H1 (cell line): ENCODE measurements around the gene LCE6A. TPM values are rescaled to one million over a fixed set of nuclear protein-coding genes. Genes with fewer than 3 reads are reported as not detected.

Experiments used
- CTCF ChIA-PET: fragments of 300-600 bp; sonication (Branson Sonifier 250); formaldehyde crosslinking; loops from one replicate; lab custom pipeline; 2021; ENCODE audit not compliant: partially characterized antibody; lab: Charles Lee
- POLR2A ChIA-PET: fragments of 300-600 bp; sonication (Branson Sonifier 250); formaldehyde crosslinking; loops from one replicate; lab custom pipeline; 2021; ENCODE audit warnings: inconsistent platforms; ENCODE audit not compliant: partially characterized antibody; lab: Charles Lee
- DNase-seq, 2 experiments: peaks; one replicate each; pipeline versions ENCODE4 v3.0.0 to v3.0.0-alpha.2; 2010 to 2022; ENCODE audit warnings: low spot score in 2 of 2, low read depth in 1 of 2, mixed read lengths in 1 of 2
- FAIRE-seq: peaks from 2 replicates; lab custom pipeline; 2011; peaks lifted over from hg19 to GRCh38; lab: Jason Lieb, UNC
- H2AFZ ChIP-seq: 2 replicates; pipeline ENCODE4 v1.8.1; 2012; ENCODE audit warnings: low read length, inconsistent platforms
- H2AK5ac ChIP-seq: 2 replicates; pipeline ENCODE4 v1.6.1; 2013; ENCODE audit warnings: low read depth, low read length
- H2BK120ac ChIP-seq: replicated peaks from 2 replicates; pipeline ENCODE3; 2013; ENCODE audit warnings: low read depth, low read length, inconsistent platforms
- H2BK12ac ChIP-seq: 2 replicates; pipeline ENCODE4 v1.6.1; 2013; ENCODE audit warnings: low read depth, low read length
- H2BK15ac ChIP-seq: 2 replicates; pipeline ENCODE4 v1.6.1; 2013; ENCODE audit warnings: low read length
- H2BK20ac ChIP-seq: 2 replicates; pipeline ENCODE4 v1.6.1; 2013; ENCODE audit warnings: low read length
- H2BK5ac ChIP-seq: 2 replicates; pipeline ENCODE4 v1.6.1; 2013; ENCODE audit warnings: low read depth, low read length
- H3K14ac ChIP-seq: 2 replicates; pipeline ENCODE4 v1.6.1; 2013; ENCODE audit warnings: inconsistent platforms; ENCODE audit not compliant: insufficient read length
- H3K18ac ChIP-seq: 2 replicates; pipeline ENCODE4 v1.6.1; 2013; ENCODE audit warnings: low read length; ENCODE audit errors: extremely low read depth
- H3K23ac ChIP-seq: 2 replicates; pipeline ENCODE4 v1.6.1; 2013; ENCODE audit warnings: inconsistent platforms; ENCODE audit not compliant: insufficient read length
- H3K23me2 ChIP-seq: 2 replicates; pipeline ENCODE4 v1.6.1; 2013; ENCODE audit warnings: low read depth, low read length
- H3K27ac ChIP-seq: 2 replicates; pipeline ENCODE4 v1.6.1; 2011; ENCODE audit warnings: low read depth, low read length, inconsistent platforms
- H3K27me3 ChIP-seq, 4 experiments: replicated peaks in 1 of 4; 1 replicate in 1 of 4; 2 replicates in 3 of 4; pipeline versions ENCODE4 v1.6.1 to v1.8.1; 2011 to 2013; ENCODE audit warnings: low read length in 3 of 4, mild to moderate bottlenecking in 3 of 4, inconsistent platforms in 2 of 4, mixed read lengths in 2 of 4, moderate library complexity in 1 of 4; ENCODE audit not compliant: control insufficient read depth in 3 of 4, insufficient read depth in 3 of 4; ENCODE audit errors: extremely low read depth in 1 of 4
- H3K36me3 ChIP-seq, 4 experiments: 2 replicates each; pipeline versions ENCODE4 v1.6.1 to v1.8.1; 2011 to 2013; ENCODE audit warnings: mild to moderate bottlenecking in 4 of 4, low read length in 3 of 4, moderate library complexity in 2 of 4, control low read depth in 1 of 4, inconsistent platforms in 1 of 4; ENCODE audit not compliant: insufficient read depth in 4 of 4, control insufficient read depth in 2 of 4
- H3K4ac ChIP-seq: replicated peaks from 2 replicates; pipeline ENCODE3; 2013; ENCODE audit warnings: low read length, low read depth, mixed read lengths, inconsistent platforms; ENCODE audit not compliant: insufficient read length
- H3K4me1 ChIP-seq, 4 experiments: replicated peaks in 1 of 4; 1 replicate in 1 of 4; 2 replicates in 3 of 4; pipeline versions ENCODE4 v1.6.1 to v1.8.1; 2011 to 2013; ENCODE audit warnings: low read length in 3 of 4, inconsistent platforms in 2 of 4, mixed read lengths in 1 of 4; ENCODE audit not compliant: insufficient read depth in 4 of 4, control insufficient read depth in 3 of 4
- H3K4me2 ChIP-seq, 2 experiments: 2 replicates each; pipeline versions ENCODE4 v1.6.1 to v1.8.1; 2011 to 2013; ENCODE audit warnings: low read depth in 2 of 2, low read length in 2 of 2, control low read depth in 1 of 2, inconsistent platforms in 1 of 2, mild to moderate bottlenecking in 1 of 2; ENCODE audit not compliant: insufficient read depth in 1 of 2
- H3K4me3 ChIP-seq, 4 experiments: fragments of 200-600, 300-600 bp in 1 of 4; sonication (generic), shearing (Covaris generic), sonication (Bioruptor Twin) in 1 of 4; 2 replicates each; pipeline versions ENCODE4 v1.5.1 to v1.8.1; 2011 to 2016; ENCODE audit warnings: low read length in 4 of 4, low read depth in 3 of 4, control low read depth in 2 of 4, inconsistent platforms in 2 of 4, mild to moderate bottlenecking in 2 of 4, mixed read lengths in 1 of 4, moderate library complexity in 1 of 4; ENCODE audit not compliant: insufficient read depth in 2 of 4; ENCODE audit errors: extremely low read depth in 1 of 4
- H3K56ac ChIP-seq: replicated peaks from 2 replicates; pipeline ENCODE3; 2013; ENCODE audit warnings: low read depth, mild to moderate bottlenecking, mixed read lengths, low read length, inconsistent platforms; ENCODE audit not compliant: insufficient read length
- H3K79me1 ChIP-seq: 2 replicates; pipeline ENCODE4 v1.6.1; 2013; ENCODE audit warnings: low read depth, low read length, control low read depth
- H3K79me2 ChIP-seq, 2 experiments: 2 replicates each; pipeline versions ENCODE4 v1.6.1 to v1.8.1; 2012 to 2013; ENCODE audit warnings: low read length in 2 of 2, mild to moderate bottlenecking in 2 of 2, inconsistent platforms in 1 of 2; ENCODE audit not compliant: insufficient read depth in 2 of 2, control insufficient read depth in 1 of 2
- H3K9ac ChIP-seq, 4 experiments: replicated peaks in 1 of 4; 1 replicate in 1 of 4; 2 replicates in 3 of 4; pipeline versions ENCODE4 v1.6.1 to v1.8.1; 2011 to 2013; ENCODE audit warnings: low read depth in 3 of 4, low read length in 3 of 4, control low read depth in 2 of 4, mild to moderate bottlenecking in 2 of 4, moderate library complexity in 2 of 4, inconsistent platforms in 1 of 4; ENCODE audit errors: extremely low read depth in 1 of 4
- H3K9me3 ChIP-seq, 2 experiments: 2 replicates each; pipeline versions ENCODE4 v1.6.1 to v1.8.1; 2012 to 2013; ENCODE audit warnings: mild to moderate bottlenecking in 2 of 2, moderate library complexity in 2 of 2, control low read depth in 1 of 2, inconsistent platforms in 1 of 2, low read depth in 1 of 2, low read length in 1 of 2, mixed read lengths in 1 of 2; ENCODE audit not compliant: insufficient read depth in 2 of 2
- H4K20me1 ChIP-seq, 2 experiments: replicated peaks in 1 of 2; 2 replicates each; pipeline versions ENCODE3 to v1.8.1; 2011 to 2013; ENCODE audit warnings: inconsistent platforms in 2 of 2, low read length in 2 of 2, mild to moderate bottlenecking in 1 of 2; ENCODE audit not compliant: insufficient read depth in 2 of 2, control insufficient read depth in 1 of 2
- H4K5ac ChIP-seq: 2 replicates; pipeline ENCODE4 v1.6.1; 2013; ENCODE audit warnings: low read length, low read depth, mixed read lengths, inconsistent platforms; ENCODE audit not compliant: insufficient read length
- H4K8ac ChIP-seq: 2 replicates; pipeline ENCODE4 v1.8.0; 2013; ENCODE audit warnings: mild to moderate bottlenecking, moderate library complexity, low read length, inconsistent platforms; ENCODE audit not compliant: insufficient read depth; ENCODE audit errors: extremely low read depth
- H4K91ac ChIP-seq: replicated peaks from 2 replicates; pipeline ENCODE3; 2013; ENCODE audit warnings: low read length, mixed read lengths, inconsistent platforms; ENCODE audit not compliant: insufficient read length
- BCL11A ChIP-seq, 2 experiments: IDR thresholded peaks; one replicate each; pipeline ENCODE4 v1.6.1; 2011; ENCODE audit warnings: low read depth in 2 of 2, low read length in 2 of 2, mild to moderate bottlenecking in 2 of 2
- GTF2F1 ChIP-seq: IDR thresholded peaks from 2 replicates; pipeline ENCODE4 v1.6.1; 2012; ENCODE audit warnings: low read depth, low read length, improper control_type of control experiment, borderline replicate concordance
- POU5F1 ChIP-seq: IDR thresholded peaks from 2 replicates; pipeline ENCODE4 v1.6.1; 2011; ENCODE audit warnings: low read depth, mild to moderate bottlenecking, low read length, moderate library complexity
- SP4 ChIP-seq: IDR thresholded peaks from 2 replicates; pipeline ENCODE4 v1.6.1; 2012; ENCODE audit warnings: low read length, inconsistent platforms
- USF2 ChIP-seq: IDR thresholded peaks from 2 replicates; pipeline ENCODE4 v1.6.1; 2011; ENCODE audit warnings: low read length, improper control_type of control experiment
- YY1 ChIP-seq: IDR thresholded peaks from 2 replicates; pipeline ENCODE4 v1.6.1; 2011; ENCODE audit warnings: low read depth, mild to moderate bottlenecking, low read length
- WGBS, 2 experiments: shearing (Covaris generic) in 1 of 2; methylation state at CpG; one replicate each; pipeline versions ENCODE4 v1.1.6 to v1.1.7; 2013 to 2015; ENCODE audit warnings: low lambda C conversion rate in 2 of 2, mixed read lengths in 2 of 2, inconsistent platforms in 1 of 2, low coverage in 1 of 2, missing lambda C conversion rate in 1 of 2; ENCODE audit not compliant: insufficient replicate concordance in 2 of 2, insufficient coverage in 1 of 2, insufficient read length in 1 of 2; ENCODE audit errors: extremely low coverage in 1 of 2, missing lambda C conversion rate in 1 of 2; 5-methylcytosine and 5-hydroxymethylcytosine counted together
- polyA plus RNA-seq, 7 experiments: library from polyadenylated mRNA; depleted of rRNA in 3 of 7; stranded (reverse) in 5 of 7; unstranded in 2 of 7; fragments of >200 nt in 5 of 7; fragments of 200-250 nt in 2 of 7; gene quantifications; 1 replicate in 5 of 7; 2 replicates in 1 of 7; 4 replicates in 1 of 7; pipeline versions ENCODE4 v1.2.1 to v1.2.3, GENCODE V29; 2011 to 2013; ENCODE audit warnings: missing spikeins in 2 of 7, mixed read lengths in 2 of 7
- total RNA-seq: library from RNA; stranded (reverse); fragmentation: NEBNext Ultra II Directional; extraction: Animal tissue kit (Norgen Biotek cat#: 25700); gene quantifications from 2 replicates; pipeline ENCODE4 v1.2.1, GENCODE V29; 2021

The LCE6A gene
- total and polyA plus RNA-seq, 2 of the 8 experiments (the other 6 are each of a cell fraction or from before 2014, with no cell fraction given), result not detected

- no peak overlapping the region for H3K27ac ChIP-seq
- H3K9me3 ChIP-seq, result peaks cover 80 to 94% of the 10 kb centered on the region in 2 experiments
- no peak overlapping the region for H2BK5ac ChIP-seq
- H2BK120ac ChIP-seq, result no peak overlapping the region
- H3K14ac ChIP-seq, result no peak overlapping the region
- H3K23ac ChIP-seq, result no peak overlapping the region
- no peaks in the 10 kb centered on the region for H3K27me3 ChIP-seq
- no peaks in the 10 kb centered on the region for H3K23me2 ChIP-seq
- H3K4me3 ChIP-seq, result no peak overlapping the region
- TF ChIP-seq YY1 (no peak), POU5F1 (no peak), SP4 (no peak), USF2 (no peak), BCL11A (IDR thresholded peaks at IDR 0.05; ENCODE audit: low read depth in 2 of 2, low read length in 2 of 2) (no peak), GTF2F1 (no peak)
- TF ChIP-seq, all 59 proteins: peak for 0
- peaks cover 0 to 3% (median 0%) of the 10 kb centered on the region in 4 experiments; a peak in 1 of 8 replicates for H3K36me3 ChIP-seq
- POLR2A ChIA-PET, result no interaction called here
- no peak overlapping the region for H2BK20ac ChIP-seq
- 46% methylated on average over 1 of the region's 1 CpG; no CpG with 5 or more reads in 1 of the 2 experiments for WGBS, 2 experiments
- no peak overlapping the region for H2BK12ac ChIP-seq
- H2AFZ ChIP-seq, result no peak overlapping the region
- H3K18ac ChIP-seq, result no peak overlapping the region
- no peak overlapping the region for H3K4me2 ChIP-seq
- H4K91ac ChIP-seq, result no peak overlapping the region
- no peaks in the 10 kb centered on the region for H3K79me1 ChIP-seq
- FAIRE-seq (no peak), DNase-seq (no peak)
- H4K8ac ChIP-seq, result no peak overlapping the region
- H4K20me1 ChIP-seq, result no peaks in the 10 kb centered on the region
- CTCF ChIA-PET, result no interaction called here
- no peak overlapping the region for H3K9ac ChIP-seq
- no peak overlapping the region for H3K4ac ChIP-seq
- no peak overlapping the region for H3K56ac ChIP-seq
- H2AK5ac ChIP-seq, result no peak overlapping the region
- H3K4me1 ChIP-seq, result no peaks in the 10 kb centered on the region
- H4K5ac ChIP-seq, result no peak overlapping the region
- no peaks in the 10 kb centered on the region for H3K79me2 ChIP-seq
- no peak overlapping the region for H2BK15ac ChIP-seq
These were observed 15.4 kb downstream of the LCE6A start for GRCh38 chr1:152858062-152858461.
